Stimulated activated CD4-positive, alpha-beta T cell treated with anti-CD3 and anti-CD28 coated beads, Interleukin-4, amount 100 ng/mL, for 24 hours (primary cell): ENCODE results near the gene PTPRN2.
A peak's percentile ranks its signal among the peaks of the same experiment; 100 is the strongest.
"Not testable (repeated sequence)": the region's sequence is repeated elsewhere in the genome, so short reads cannot be mapped to it uniquely, and the experiment has no call there.

Experiments used
- DNase-seq: peaks from one replicate; pipeline ENCODE4 v3.0.0-alpha.2; 2020

Gene PTPRN2

DNA sequence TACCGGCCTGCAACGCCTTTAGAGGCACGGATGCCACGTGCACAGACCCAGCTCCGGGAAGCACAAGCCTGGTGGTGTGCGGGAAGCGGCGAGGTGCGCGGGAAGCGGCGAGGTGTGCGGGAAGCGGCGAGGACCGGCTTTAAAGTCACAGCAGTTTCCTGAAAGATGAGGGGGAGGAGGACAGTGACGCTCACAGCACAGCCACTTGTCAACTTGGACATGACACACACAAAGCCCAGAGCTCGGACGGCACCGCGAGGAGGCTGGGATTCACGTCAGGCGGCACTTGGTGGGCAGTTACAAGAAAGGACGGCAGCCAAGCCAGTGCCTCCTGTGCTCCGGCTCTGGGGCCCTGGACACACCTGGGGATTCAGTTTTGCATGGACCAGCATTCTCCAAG, 724.9 kb downstream of the PTPRN2 start:
- DNase-seq = no peak

DNA sequence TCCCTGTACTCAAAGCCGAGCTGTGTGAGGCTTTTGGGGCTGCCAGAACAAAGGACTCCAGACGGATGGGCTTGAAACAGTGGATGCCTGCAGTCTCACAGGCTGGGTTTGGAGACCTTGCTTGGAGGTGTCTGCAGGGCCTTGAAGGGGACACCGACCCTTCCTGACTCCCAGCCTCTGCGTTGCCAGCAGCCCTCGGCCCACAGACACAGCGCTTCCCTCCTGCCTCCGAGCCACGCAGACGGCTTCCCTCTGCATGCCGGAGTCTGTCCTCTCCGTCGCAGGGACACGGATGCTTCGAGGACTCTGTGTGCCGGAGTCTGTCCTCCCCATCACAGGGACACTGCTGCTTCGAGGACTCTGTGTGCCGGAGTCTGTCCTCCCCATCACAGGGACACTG, 726.1 kb downstream of the PTPRN2 start:
- DNase-seq = no peak

DNA sequence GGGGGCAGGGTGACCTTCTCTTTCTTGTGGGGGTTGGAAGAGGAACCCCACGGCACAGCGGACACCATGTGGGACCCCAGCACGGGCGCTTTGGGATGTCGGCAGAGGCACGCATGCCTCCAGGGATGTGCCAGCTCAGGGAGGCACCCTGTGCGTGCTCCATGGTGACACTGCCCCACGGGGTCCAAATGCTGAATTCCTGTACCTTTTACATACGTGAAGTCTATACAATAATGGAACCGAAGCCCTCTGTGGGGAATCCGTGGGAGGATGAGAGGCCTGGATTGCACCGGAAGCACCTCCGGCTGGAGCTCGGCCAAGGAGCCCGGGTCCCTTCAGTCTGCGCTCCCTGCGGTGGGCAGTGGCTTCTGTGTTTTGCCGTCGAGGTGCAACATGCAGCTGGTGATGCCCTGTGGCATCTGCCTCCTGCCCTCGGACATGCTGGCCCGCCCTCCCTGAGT, 726.6 kb downstream of the PTPRN2 start:
- no peak for DNase-seq

DNA sequence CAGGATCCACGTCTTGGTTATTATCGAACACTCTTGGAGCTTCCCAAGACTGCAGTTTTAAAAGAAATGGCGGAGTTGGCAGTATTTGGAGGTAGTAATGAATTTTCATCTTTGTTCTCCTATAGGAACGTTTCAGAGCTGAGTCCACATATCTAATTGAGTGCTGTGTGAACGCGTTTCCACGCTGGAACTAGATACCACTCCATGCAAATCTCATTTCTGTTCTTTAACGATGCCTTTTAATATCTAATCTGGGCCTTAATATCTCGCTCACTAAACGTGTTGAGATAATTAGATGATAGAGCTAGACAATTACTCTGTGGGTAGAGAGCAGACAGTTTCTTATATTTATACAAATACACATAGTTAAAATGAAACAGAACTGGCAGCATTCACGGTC, 727.2 kb downstream of the PTPRN2 start:
- no peak for DNase-seq

- no peak for DNase-seq
These were observed 727.7 kb downstream of the PTPRN2 start for GRCh38 chr7:157859915-157860314.

DNA sequence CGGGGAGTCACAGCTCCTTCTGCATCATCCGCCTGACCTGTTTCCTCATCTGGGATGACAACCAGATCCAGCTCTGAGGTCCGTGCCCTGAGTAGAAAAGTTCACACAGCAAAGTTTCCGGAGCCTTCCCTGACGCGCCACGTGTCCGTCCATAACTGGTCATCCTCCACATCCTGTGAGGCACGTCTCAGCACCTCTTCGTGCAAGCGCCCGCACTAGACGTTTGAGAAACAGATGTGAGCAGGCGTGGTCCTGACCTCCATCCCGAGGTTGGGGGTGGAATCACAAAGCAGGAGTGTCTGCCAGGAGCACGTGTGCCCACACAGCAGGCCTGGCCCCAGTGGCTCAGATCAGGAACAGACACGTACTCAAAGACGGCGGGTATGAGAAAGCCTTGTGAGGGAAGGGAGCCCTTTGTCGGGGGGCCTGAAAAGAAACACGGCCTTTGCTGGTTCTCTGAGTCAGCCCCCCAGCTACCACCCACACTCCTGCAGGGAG, 730.0 kb downstream of the PTPRN2 start:
- DNase-seq = no peak

DNA sequence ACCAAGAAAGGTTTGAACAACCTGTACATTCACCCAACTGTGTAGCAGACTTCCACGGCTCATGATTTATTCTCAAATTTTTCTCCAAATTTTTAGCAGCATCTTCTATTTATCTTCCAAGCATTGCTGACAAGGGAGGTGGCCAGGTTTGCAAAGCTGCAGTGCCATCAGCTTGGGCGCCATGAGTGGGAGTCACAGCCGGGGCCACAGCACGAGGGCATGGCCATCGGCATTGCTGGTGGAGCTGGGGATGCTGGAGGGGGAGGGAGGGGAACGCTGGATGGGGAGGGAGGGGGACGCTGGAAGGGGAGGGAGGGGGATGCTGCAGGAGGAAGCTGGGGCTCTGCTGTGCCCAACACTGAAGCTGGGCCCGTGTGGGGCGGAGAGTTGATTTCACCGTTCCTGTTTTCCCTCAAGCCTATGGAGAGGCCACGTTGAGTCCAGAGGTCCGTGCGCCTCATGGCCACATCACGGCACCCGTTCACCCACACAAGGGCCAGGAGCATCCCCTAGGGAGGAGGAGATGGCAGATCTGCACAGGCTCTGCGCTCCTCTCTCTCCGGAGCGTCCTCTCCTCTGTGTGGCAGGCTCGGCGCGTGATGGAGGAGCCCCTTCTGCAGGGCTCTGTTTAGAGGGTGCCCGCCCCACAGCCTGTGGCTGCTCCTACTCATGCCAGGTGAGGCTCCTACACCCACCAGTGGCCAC, 730.6 kb downstream of the PTPRN2 start:
- no peak for DNase-seq

DNA sequence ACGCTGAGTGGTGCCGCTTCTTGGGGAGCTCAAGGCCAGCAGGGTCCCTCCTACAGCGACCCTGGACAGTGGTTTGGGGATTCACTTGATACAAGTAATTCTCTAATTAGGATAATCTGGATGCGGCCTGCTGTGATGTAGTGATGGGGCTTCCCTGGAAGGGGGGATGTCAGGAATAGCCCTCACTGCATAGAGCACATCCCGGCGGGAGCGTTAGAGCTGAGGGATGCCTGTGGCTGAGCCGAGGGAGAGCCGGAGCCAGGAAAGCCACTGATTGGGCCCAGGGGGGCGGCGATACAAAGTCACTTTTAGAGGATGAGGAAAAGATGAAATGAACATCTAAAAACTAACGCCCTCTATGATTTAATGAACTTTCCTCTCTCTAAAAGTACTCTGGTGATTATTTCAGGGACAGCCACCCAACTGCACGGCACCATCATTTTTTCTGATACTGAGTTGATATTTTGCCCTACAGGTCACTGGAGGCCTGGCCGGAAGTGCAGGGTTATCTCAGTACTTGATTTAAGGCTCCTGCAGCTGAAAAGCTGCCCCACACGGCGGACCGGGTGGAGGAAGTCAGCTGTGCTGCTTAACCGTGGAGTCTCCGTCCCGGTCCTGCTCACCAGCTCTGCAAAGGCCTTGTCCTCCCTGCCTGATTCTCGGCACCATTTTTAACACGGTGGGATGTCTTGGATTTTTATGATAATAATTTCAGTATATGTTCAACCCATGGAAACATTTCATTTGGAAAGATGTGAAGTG, 732.0 kb downstream of the PTPRN2 start:
- no peak for DNase-seq

- DNase-seq = no peak
These were observed 732.6 kb downstream of the PTPRN2 start for GRCh38 chr7:157855016-157855415.

- DNase-seq = no peak
These were observed 733.3 kb downstream of the PTPRN2 start for GRCh38 chr7:157854066-157854891.

DNA sequence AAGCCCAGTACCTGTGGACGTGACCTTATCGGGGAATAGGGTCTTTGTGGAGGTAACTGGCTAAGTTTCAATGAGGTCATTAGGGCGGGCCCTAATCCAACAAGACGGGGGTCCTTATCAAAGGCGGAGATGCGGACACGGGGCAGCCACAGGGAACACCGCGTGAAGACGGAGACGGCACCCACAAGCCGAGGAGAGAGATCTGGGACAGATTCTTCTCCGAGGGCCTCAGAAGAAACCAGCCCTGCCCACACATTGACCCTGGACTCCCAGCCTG, 733.9 kb downstream of the PTPRN2 start:
- no peak for DNase-seq

GRCh38 chr7:157853076-157853788, 734.4 kb downstream of the PTPRN2 start:
- no peak for DNase-seq

DNA sequence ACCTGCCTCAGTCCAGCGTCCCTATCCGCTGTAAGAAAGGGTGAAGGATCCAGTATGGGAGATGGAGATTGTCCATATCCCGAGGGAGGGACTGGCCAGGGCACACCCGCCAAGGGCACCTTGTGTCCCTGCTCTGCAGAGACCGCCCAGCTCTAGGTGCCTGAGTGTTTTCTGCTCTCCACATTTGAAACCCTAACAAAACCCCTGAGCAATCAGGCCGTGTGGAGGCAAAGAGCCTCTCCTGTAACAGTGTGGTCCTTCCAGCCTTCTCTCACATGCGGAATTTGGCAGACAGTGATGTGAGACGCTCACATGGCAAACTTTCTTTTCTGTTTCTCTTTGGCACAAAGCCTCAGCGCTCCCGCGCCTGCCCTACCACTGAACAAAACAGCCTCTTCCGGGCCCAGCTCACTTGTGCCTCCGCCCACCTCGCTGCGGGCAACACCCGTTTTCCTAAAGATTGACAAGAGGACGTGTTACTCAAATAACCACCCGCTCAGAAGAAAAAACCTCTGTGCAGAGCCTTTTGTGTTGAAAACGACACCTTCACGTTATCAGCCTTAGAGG, 736.0 kb downstream of the PTPRN2 start:
- DNase-seq = peak; percentile 82

DNA sequence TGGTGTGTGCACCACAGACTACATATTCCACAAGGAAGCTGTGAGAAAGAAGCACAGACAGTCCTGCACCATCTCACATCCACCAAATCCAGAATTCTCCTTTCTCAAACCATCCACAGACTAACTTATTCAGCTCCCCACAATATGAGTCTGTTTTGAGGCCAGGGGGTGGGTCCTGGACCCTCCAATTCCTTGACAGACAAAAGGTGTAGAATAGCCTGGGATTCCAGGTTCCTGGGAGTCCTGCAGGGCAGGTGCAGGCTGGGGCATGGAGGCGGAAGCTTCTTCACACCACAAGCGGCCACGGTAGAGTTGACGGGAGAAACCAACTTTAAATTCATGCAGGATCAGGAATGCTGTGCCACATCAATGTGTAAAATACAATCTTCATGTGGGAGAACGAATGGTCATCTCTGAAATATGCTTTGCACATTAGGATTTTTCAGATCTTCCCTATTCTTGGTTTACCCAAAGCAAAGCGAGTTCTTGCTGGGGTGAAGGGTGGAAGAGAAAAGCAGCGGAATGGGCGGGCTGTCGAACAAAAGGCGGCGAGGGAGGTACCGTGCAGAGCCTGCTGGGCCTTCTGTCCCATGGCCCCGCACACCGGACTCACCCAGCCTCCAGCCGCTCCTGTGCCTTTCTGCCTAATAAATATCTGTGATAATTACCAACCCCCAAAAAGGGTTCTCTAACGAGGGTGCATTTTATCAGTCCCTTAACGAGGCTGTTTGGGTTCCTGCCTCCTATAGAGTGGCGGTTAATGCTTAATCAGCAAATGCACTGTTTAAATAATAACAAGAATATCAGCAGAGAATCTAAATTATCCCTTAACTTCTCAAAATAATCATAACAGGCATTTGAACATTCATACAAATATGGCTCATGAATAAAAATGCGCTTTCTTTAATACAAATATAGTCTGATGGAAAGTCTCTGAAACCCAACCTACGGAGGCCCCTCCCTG, 736.9 kb downstream of the PTPRN2 start:
- no peak for DNase-seq

GRCh38 chr7:157849726-157850125, 737.9 kb downstream of the PTPRN2 start:
- no peak for DNase-seq

GRCh38 chr7:157849341-157849596, 738.4 kb downstream of the PTPRN2 start:
- DNase-seq = no peak

DNA sequence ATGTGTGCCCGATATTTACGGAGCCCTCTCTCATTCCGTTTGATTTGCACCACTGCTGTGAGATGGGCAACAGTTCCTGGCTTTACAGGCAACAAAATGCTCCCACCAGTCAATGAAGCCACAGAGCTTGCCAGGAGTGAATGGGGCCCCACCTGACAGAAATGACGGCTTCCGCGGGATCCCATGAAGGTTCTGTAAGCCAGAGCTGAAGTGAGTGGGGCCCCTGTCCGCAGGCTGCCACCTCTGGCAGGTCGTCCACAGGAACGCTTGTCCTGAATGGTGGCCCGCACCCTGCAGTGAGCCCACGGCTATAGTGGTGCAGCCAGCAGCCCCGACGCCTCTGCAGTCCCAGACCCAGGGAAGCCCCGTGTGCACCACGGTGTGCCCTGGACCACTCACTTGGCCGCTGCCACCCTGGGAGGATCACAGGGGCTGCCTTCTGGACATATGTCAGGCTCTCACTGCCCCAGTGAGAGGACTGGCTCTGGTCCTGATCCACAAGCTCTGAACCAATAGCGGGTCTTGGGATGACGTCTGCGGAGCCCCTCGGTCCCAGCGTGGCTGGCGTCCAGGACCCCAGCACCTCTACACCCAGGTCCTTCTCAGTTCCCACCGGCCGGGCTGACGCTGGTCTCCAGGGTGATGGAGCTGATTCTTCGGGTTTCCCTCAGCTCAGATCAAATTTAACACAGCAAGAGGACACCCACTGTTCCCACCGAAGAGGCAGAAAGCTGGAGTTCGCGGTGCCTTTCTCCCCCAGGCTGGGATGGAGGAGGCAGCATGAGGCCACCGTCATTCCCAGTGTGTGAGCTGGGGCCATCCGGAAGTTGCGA, 738.9 kb downstream of the PTPRN2 start:
- DNase-seq = no peak

DNA sequence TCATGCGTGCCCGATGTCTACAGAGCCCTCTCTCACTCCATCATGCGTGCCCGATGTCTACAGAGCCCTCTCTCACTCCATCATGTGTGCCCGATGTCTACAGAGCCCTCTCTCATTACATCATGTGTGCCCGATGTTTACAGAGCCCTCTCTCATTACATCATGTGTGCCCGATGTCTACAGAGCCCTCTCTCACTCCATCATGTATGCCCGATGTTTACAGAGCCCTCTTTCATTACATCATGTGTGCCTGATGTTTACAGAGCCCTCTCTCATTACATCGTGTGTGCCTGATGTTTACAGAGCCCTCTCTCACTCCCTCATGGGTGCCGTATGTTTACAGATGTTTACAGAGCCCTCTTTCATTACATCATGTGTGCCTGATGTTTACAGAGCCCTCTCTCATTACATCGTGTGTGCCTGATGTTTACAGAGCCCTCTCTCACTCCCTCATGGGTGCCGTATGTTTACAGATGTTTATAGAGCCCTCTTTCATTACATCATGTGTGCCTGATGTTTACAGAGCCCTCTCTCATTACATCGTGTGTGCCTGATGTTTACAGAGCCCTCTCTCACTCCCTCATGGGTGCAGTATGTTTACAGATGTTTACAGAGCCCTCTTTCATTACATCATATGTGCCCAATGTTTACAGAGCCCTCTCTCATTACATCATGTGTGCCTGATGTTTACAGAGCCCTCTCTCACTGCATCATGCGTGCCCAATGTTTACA, 739.7 kb downstream of the PTPRN2 start:
- DNase-seq = not testable (repeated sequence)

DNA sequence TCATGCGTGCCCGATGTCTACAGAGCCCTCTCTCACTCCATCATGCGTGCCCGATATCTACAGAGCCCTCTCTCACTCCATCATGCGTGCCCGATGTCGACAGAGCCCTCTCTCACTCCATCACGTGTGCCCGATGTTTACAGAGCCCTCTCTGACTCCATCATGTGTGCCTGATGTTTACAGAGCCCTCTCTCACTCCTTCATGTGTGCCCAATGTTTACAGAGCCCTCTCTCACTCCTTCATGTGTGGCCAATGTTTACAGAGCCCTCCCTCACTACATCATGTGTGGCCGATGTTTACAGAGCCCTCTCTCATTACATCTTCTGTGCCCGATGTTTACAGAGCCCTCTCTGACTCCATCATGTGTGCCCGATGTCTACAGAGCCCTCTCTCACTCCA, 740.9 kb downstream of the PTPRN2 start:
- DNase-seq = not testable (repeated sequence)

GRCh38 chr7:157846271-157846670, 741.4 kb downstream of the PTPRN2 start:
- no peak for DNase-seq
